Left renal pelvis (tissue), 4 donors: ENCODE data around the gene SF3A1. TPM values are rescaled to one million over a fixed set of nuclear protein-coding genes. Genes with fewer than 3 reads are reported as not detected.

ENCODE experiments used
- DNase-seq, 4 donors: peaks; one replicate each; pipeline ENCODE4 v3.0.0-alpha.2; 2013; ENCODE audit warnings: low read depth in 4 of 4, low spot score in 3 of 4
- polyA plus RNA-seq, 4 donors: library from polyadenylated mRNA; unstranded; fragments of 120-200 nt; gene quantifications; one replicate each; pipeline ENCODE4 v1.2.1, GENCODE V29; 2013; ENCODE audit not compliant: insufficient read length in 4 of 4

SF3A1 gene
- polyA plus RNA-seq, 4 donors: 133 to 155 (median 150) TPM

DNA sequence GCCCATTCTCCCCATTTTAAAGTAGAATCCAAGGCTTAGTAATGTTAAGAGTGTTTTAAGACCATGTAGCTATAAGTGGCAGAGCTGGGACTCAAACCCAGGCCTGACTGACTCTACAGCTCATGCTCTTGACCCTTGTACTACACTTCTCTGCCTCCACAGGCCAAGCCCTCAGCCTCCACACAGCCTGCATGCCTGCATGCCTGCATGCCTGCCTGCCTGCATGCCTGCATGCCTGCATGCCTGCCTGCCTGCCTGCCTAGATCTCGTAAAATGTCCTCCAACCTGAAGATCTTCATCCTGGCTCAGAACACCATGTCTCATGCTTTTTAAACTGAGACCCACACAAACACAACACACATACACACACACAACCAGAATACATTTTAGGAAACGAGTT lies 48.6 kb downstream of the SF3A1 start:
- no peak for DNase-seq

DNA sequence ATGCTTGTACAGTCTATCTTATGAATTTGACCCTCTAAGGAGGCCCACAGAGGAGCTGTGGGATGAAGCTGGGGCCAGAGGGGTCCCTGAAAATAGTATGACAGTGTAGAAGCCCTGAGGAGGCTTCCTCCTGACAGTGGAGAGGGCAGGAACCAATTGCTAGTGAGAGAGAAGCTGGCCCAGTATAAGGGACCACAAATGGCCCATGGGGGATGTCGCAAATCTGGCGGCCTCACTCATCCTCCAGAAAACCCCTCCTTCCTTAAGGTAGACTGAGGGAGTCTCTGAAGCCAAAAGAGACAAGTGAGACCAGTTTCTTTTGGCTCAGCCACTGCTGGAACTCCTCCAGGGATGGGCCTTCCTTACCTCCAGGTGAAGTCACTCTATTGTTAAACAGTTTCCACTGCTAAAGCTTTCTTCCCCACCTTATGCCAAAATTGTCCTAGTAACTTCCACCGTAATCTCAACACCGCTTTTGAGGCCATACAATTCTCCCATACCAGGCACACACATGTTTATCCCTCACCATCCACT lies 49.6 kb downstream of the SF3A1 start:
- DNase-seq: no peak

DNA sequence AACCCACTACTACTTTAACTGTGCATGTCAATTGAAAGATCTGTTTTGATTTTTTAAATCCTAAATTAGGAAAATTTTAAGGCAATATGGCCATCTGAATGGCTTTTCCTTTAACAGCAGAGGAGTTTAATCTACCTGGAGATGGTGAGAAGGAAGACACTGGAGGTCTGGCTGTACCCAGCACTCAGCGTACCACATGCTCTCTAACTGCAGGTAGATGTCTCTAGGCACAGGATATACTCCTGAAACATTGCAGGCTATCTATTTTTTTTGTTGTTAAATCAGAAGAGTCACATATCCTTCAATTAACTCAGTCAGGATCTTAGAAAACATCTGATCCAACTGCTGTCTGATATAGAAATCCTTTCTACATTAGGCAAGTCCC lies 50.1 kb downstream of the SF3A1 start:
- DNase-seq: no peak

- no peak for DNase-seq
Measured at GRCh38 chr22:30305906-30306626, 50.6 kb downstream of the SF3A1 start.

GRCh38 chr22:30305519-30305905 lies 51.2 kb downstream of the SF3A1 start:
- no peak for DNase-seq

DNA sequence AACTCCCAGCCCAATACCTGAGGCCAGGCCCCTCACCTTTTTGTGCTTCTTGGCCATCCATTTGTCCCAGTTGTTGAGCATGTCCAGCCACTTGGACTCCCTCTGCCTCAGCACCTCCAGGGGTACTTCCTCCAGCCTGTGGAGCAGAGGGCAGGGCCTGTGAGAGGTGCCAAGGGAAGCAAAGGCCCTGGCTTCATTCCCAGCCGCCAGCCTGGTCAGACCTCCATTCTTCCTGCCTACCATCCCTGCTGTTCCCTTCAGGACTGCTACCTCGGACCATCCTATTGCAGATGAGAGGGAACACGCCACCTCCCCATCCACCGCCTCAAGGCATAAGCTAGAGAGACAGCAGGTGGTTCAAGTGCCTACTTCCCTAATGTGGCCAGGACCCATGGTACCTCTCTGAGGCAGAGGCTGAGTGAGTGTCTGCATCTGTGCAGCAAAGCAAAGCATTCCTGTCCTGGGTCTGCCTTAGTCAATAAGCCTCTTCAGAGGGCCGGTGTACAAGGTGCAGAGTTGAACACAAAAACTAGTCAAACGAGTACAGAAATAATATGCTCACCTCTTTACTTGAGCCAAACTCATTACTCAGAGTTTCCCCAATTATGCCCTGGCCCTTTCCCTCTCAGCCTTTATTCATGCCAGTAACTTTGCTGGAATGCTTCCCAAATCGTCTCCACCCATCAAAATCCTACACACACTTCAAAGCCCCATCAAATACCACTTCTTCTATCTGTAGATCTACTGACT lies 52.0 kb downstream of the SF3A1 start:
- no peak for DNase-seq

DNA sequence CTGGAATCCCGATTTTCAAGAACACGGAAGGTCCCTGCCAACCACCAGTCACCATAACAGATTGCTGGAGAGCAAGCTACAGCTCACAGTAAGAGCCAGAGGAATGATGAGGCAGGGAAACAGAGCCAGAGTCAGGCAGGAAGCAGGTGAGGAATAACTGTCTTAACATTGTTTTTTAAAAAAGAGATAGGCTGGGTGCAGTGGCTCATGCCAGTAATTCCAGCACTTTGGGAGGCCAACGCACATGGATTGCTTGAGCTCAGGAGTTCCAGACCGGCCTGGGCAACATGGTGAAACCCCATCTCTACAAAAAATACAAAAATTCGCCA lies 53.9 kb downstream of the SF3A1 start:
- DNase-seq: no peak

DNA sequence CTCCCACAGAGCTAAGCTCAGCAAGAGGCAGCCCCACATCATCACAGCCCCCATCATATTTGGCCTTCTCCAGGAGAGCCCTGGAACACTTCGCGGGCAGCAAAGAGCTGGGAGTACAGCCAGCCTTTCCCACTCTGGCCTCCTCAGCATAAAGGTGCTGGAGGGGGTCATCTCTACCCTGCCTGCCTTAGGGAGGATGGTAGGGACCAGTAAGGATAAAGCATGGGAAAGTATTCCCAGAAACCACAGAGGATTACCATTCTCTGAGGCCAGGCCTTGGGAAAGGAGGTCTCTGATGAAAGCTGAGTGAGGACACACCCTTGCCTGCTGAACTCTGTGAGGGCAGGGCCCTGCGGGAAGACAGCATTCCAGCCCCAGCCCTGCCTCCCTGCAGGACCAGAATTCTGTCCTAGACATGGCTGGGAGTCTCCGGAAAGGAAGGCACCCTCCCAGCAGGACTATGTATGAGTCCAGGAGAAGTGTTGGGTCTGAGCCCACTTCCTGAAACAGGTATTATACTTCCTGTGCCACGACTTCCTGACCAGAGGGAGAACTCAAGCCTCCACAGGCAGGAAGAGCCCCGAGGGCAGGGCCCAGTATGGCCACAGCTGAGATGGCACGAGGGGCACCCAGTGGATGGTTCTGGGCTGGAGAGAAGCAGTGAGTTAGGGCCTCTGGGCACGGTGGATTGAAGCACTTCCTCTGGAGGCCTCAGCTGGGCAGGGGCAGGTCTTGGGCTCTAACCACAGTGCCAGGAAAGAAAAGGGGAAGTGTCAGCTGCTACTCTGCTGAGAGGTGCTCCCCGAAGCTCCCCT lies 54.5 kb downstream of the SF3A1 start:
- DNase-seq: no peak

GRCh38 chr22:30299322-30299721 lies 57.4 kb downstream of the SF3A1 start:
- DNase-seq: no peak

DNA sequence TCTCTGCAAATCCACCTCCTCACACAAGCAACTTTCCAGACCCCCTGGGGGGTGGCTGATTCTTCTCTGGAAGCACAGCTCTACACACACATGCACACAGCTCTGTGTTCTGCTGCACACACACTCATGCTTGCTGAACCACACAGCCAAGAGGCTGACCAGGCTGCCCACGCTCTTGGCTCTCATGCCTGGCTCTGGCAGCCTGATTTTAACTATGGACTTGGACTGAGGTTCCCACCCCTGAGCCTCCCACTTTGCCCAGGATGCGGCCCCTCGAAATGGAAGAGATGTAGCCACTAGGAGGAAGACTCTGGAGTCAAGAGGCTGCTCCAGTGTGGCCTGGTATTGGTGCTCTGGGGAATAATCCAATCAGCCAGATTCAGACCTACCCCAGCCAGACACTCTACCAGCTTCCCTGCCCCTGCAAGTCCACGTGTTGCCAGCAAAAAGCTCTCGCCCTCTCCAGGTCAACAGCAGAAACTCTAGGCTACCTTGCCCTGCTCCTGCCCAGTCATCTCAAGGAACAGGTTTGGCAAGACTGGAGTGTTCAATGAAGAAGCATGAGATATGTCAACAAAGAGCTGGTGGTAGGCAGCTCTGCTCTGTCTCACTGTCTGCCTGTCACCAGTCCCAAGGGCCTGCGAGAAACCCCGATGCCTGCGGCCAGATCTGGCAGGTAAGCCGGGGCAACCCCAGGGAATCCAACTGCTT lies 58.5 kb downstream of the SF3A1 start:
- no peak for DNase-seq

DNA sequence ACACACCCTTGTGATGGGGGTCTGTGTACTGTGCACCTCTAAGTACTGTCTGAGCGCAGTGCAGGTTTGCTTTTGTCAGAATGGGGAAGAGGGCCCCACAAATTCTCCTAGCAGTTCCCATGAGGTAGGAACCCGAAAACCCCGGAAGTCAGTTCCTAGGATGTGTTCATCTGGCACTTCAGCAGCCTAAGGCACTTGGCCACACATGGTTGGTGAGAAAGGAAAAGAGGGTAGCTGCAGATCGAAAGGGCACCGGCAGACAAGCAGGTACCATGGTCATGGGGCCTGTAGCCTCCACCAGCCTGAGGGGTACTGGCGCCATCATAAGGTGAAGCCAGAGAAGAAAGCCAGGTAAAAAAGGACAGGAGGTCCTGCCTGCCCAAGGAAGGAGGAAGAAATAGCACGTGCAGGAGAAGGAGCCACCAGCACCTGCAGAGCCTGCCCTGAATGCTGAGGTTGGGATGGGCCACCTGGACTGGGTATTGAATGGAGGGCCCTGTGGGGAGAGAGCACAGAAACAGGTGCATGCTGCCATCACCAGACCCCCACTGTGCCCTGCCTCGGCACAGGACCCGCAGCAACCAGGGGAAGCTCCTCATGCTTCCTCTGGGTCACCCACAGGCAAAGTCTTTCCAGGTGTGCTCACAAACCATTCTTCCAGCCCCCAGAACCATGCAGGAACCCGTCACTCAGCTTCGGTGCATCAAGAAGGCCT lies 59.3 kb downstream of the SF3A1 start:
- DNase-seq: no peak

GRCh38 chr22:30296833-30297232 lies 59.9 kb downstream of the SF3A1 start:
- DNase-seq: no peak

DNA sequence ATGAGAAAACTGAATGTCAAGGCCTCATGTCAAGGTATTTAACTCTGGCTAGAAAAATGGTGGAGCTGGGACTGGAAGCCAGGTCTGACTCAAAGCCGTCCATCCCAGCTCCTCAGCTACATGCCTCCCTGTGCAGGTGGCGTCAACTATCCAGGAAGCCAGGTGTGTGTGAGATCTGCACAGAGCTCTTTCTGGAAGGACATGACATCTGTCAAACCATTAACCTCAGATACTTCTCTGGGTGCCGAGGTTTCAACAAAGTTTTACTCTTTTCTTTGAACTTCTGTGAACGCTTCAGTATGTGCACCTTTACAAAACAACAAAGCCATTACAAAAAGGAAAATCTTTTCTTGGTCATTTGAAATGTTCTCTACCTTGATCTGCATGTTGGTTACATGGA lies 60.4 kb downstream of the SF3A1 start:
- DNase-seq: no peak

DNA sequence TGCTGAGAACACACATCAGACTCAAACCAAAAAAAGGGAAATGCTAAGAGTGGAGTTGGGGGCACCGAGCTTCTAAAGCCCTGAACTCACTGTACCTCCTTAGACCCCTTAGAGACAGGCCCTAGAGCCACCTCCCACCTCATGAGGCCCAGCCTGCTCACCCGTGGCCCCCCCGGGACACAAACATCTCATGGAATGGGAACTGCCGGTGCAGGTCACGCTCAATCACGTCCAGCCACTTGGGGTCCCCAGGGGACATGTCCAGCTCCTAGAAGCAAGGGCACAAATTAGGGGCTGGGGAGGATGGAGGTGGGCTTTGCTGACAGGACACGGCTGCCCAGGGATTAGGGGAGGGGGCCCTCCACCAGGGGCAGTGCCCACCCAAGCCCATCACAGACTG lies 61.1 kb downstream of the SF3A1 start:
- DNase-seq: no peak

GRCh38 chr22:30294830-30295229 lies 61.9 kb downstream of the SF3A1 start:
- no peak for DNase-seq

DNA sequence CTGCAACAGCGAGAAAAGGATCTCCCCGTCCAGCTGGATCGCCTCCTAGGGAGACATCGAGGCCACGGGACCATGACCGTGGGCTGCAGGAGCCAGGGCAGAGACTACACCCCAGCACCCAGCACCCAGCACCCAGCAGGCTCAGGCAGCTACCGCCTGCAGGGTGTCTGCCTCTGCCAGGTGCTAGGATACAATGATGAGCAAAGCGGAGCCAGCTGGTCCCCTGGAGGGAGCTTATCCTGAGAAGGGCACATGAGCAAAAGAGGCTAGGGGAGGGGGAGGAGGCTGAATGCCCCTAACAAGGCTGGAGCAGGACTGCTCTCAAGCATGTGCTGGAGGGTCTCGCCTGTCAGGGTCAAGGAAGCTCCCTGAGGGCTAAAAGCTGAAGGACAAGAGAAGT lies 62.6 kb downstream of the SF3A1 start:
- no peak for DNase-seq

DNA sequence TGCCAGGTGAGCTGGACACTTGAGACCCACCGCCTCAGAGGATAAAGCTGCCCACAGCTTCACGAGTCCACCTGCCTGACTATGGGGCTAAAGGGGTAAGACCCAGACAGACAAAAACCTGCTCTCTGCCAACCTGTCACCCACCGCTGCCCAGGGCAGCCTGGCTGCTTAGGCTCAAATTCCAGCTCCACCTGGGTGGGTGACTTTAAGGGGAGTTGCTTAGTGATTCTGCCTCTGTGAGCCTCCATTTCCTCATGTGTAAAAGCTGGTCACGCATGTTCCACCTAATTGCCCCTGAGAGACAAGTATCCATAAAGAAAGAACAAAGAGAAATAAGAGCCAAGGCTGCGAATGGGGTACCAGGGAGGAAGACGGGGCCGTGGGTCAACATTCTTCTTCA lies 63.7 kb downstream of the SF3A1 start:
- DNase-seq: no peak

DNA sequence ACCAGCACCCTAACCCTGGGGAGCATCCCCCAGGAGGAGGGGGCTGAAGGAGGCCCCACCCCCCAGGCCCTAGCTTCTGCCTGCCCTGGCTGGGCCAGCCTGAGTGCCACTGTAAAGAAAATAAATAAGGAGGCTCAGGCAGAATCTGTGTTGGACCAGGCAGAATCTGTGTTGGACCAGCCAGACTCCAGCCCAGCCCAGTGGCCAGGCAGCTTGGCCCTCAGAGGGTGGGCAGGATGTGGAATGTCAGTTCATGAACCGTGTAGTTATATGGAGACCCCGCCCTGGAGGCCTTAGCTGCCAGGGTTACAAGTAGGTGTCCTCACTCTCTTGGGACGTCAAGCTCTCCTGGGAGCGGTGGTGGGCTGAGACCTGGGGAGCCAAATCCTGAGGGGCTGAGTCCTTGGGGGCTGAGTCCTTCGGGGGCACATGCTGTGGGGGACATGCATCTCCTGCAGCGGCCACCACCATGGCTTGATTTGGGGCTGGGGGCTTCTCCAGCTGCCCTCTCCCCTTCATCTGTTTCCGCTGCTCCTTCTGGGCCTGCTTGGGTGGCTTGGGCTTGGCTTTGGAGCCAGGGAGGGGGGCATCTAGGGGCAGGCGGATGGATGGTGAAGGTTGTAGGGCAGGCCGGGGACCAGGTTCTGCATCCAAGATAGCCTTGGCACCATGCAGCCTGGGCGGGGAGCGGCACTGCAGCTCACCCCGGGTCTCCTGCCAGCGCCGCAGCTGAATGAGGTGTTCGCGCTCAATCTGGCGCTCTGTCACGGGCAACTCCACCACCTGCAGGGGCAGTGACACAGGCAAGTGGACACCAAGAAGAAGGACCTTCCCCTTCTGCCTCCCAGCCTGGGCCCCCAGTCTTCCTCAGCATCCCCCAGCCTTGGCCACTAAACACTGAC lies 64.4 kb downstream of the SF3A1 start:
- no peak for DNase-seq
